NB4 (cell line): ENCODE measurements around the gene TRIM54.
A peak's percentile ranks its signal among the peaks of the same experiment; 100 is the strongest.

Source experiments
- DNase-seq: peaks from one replicate; pipeline ENCODE4 v3.0.0; 2010; ENCODE audit warnings: low read depth
- H3K4me3 ChIP-seq: one replicate; pipeline ENCODE4 v1.5.1; 2011; ENCODE audit warnings: mild to moderate bottlenecking, low read depth, low read length, moderate library complexity
- CTCF ChIP-seq: IDR thresholded peaks from one replicate; pipeline ENCODE4 v1.5.1; 2012; ENCODE audit warnings: low read depth, low read length
- MAX ChIP-seq: IDR thresholded peaks from 2 replicates; pipeline ENCODE4 v1.6.1; 2011; ENCODE audit warnings: low read depth, low read length
- MYC ChIP-seq: IDR thresholded peaks from 2 replicates; pipeline ENCODE4 v1.6.1; 2011; ENCODE audit warnings: low read depth, low read length
- POLR2A ChIP-seq: IDR thresholded peaks from 2 replicates; pipeline ENCODE4 v1.6.1; 2011; ENCODE audit warnings: mild to moderate bottlenecking; ENCODE audit not compliant: insufficient read length; ENCODE audit errors: extremely low read depth

Gene TRIM54

GRCh38 chr2:27245116-27245515, 37.1 kb upstream of the TRIM54 start:
- H3K4me3 ChIP-seq: no peak overlapping the region
- TF ChIP-seq CTCF (no peak), MAX (no peak), POLR2A (no peak), MYC (no peak)

GRCh38 chr2:27245626-27246025, 36.6 kb upstream of the TRIM54 start:
- TF ChIP-seq POLR2A (no peak), MYC (no peak), MAX (no peak), CTCF (no peak)
- no peak overlapping the region for H3K4me3 ChIP-seq
- DNase-seq: no peak

More at GRCh38 chr2:27245116-27245515, 37.1 kb upstream of the TRIM54 start:
- no peak for DNase-seq

- no peak for TF ChIP-seq MAX
- TF ChIP-seq CTCF: no peak
- TF ChIP-seq POLR2A: no peak
- TF ChIP-seq MYC: no peak
- DNase-seq: no peak
- no peak overlapping the region for H3K4me3 ChIP-seq
These were observed 34.3 kb upstream of the TRIM54 start for GRCh38 chr2:27247893-27248292.

GRCh38 chr2:27249159-27249890, 32.9 kb upstream of the TRIM54 start:
- TF ChIP-seq CTCF (no peak), MAX (no peak), MYC (no peak), POLR2A (no peak)
- DNase-seq: no peak
- no peak overlapping the region for H3K4me3 ChIP-seq

- DNase-seq: peak; percentile 67
- no peak overlapping the region for H3K4me3 ChIP-seq
- TF ChIP-seq CTCF (peak; percentile 70), MYC (no peak), MAX (no peak)
These were observed 32.2 kb upstream of the TRIM54 start for GRCh38 chr2:27249891-27250651.
